A549 (cell line): Measurements from ENCODE around the gene TBC1D1.

Source experiments
- CBX2 ChIP-seq: fragments of 200-600 bp; sonication (generic); IDR thresholded peaks from 2 replicates; pipeline ENCODE4 v1.6.1; 2016; ENCODE audit warnings: low read depth, mild to moderate bottlenecking, borderline replicate concordance
- CBX8 ChIP-seq: fragments of 200-600 bp; sonication (generic); IDR thresholded peaks from 2 replicates; pipeline ENCODE4 v1.6.1; 2016
- CTCF ChIP-seq: fragments of >200 bp; sonication (Bioruptor Twin); formaldehyde crosslinking; IDR thresholded peaks from 3 replicates; pipeline ENCODE4 v1.5.1; 2016
- EP300 ChIP-seq, 2 experiments: fragments of >200 bp; sonication (Bioruptor Twin); formaldehyde crosslinking; IDR thresholded peaks; 2 replicates in 1 of 2; 3 replicates in 1 of 2; pipeline ENCODE4 v1.6.1; 2016 to 2017
- HDAC2 ChIP-seq: fragments of 200-600 bp; sonication (generic); IDR thresholded peaks from 2 replicates; pipeline ENCODE4 v1.6.1; 2016
- RAD21 ChIP-seq, 2 experiments: fragments of >200 bp in 1 of 2; sonication (Bioruptor Twin) in 1 of 2; formaldehyde crosslinking in 1 of 2; IDR thresholded peaks in 1 of 2; conservative IDR thresholded peaks in 1 of 2; 2 replicates in 1 of 2; 3 replicates in 1 of 2; pipeline ENCODE4 v1.6.1; 2012 to 2018; ENCODE audit warnings: inconsistent platforms in 1 of 2
- SREBF2 ChIP-seq: fragments of 450-650 bp; IDR thresholded peaks from 2 replicates; pipeline ENCODE4 v1.6.1; 2014; ENCODE audit warnings: mild to moderate bottlenecking, moderate library complexity
- TF ChIP-seq, protein P1 (sequence below): fragments of 150-350 bp; IDR thresholded peaks from 2 replicates; pipeline ENCODE4 v1.6.1; 2014; ENCODE audit warnings: low read depth, mild to moderate bottlenecking, low read length
- TF ChIP-seq, protein P2 (sequence below): fragments of >200 bp; sonication (Bioruptor Twin); formaldehyde crosslinking; IDR thresholded peaks from 3 replicates; pipeline ENCODE4 v1.6.1; 2016

DNA sequence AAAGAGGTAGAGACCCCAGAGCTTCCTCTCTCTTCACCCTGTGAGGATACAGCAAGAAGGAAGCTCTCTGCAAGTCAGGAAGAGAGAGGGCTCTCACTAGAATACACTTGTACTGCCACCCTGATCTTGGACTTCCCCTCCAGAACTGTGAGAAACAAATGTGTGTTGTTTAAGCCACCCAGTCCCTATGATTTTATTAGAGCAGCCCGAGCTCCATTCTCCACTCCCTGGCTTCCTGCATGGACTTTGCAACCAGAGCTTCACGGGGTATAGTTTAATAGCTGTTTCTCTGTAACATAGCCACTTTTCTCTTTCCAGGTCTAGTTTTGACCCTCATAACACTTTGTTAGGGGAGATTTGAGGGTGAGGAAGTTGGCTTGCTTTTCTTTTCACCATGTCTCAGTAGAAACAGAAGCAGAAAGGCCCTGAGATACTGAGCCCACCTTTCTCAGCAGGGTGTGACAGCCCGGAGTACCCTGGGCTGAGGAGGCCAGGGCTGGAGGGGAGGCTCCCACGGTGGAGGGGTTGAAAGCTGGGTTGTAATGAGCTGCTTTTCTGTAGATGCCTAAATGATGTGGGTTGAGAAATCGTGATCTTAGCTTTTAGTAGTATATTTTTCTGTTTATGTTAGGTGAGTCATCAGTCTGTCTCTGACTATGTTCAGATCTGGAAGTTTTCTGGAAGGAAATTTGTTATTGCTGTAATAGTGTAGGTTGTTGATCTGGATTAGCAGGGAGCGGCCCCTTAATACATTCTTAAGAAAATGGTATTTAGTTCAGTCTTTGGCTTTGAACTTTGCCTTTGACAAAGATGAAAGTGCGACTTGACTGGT is 187.9 kb downstream of the TBC1D1 start:
- TF ChIP-seq CTCF, result no peak
- TF ChIP-seq, protein P1, sequence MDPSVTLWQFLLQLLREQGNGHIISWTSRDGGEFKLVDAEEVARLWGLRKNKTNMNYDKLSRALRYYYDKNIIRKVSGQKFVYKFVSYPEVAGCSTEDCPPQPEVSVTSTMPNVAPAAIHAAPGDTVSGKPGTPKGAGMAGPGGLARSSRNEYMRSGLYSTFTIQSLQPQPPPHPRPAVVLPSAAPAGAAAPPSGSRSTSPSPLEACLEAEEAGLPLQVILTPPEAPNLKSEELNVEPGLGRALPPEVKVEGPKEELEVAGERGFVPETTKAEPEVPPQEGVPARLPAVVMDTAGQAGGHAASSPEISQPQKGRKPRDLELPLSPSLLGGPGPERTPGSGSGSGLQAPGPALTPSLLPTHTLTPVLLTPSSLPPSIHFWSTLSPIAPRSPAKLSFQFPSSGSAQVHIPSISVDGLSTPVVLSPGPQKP, result no peak
- no peak for TF ChIP-seq RAD21 (conservative IDR thresholded peaks at IDR 0.05 in 1 of 2, IDR thresholded peaks at IDR 0.05 in 1 of 2)
- no peak for TF ChIP-seq EP300 (IDR thresholded peaks at IDR 0.05)
- TF ChIP-seq, protein P2, sequence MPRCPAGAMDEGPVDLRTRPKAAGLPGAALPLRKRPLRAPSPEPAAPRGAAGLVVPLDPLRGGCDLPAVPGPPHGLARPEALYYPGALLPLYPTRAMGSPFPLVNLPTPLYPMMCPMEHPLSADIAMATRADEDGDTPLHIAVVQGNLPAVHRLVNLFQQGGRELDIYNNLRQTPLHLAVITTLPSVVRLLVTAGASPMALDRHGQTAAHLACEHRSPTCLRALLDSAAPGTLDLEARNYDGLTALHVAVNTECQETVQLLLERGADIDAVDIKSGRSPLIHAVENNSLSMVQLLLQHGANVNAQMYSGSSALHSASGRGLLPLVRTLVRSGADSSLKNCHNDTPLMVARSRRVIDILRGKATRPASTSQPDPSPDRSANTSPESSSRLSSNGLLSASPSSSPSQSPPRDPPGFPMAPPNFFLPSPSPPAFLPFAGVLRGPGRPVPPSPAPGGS, result no peak
- no peak for TF ChIP-seq CBX2
- no peak for TF ChIP-seq HDAC2
- no peak for TF ChIP-seq CBX8
- TF ChIP-seq SREBF2, result no peak
